Tibial nerve (tissue), 4 donors: ENCODE results near the gene ZNF497.

Experiments
- CTCF ChIP-seq, 5 experiments: fragments of 200-600 bp in 3 of 5; fragments of 450-650 bp in 2 of 5; sonication (generic) in 3 of 5; IDR thresholded peaks; one replicate each; pipeline ENCODE4 v1.5.1; 2016 to 2019; ENCODE audit warnings: antibody characterized with exemption in 5 of 5, mild to moderate bottlenecking in 3 of 5, moderate library complexity in 2 of 5
- EP300 ChIP-seq, 2 donors: sonication (generic); formaldehyde crosslinking; IDR thresholded peaks; one replicate each; pipeline ENCODE4 v1.6.1; 2017; ENCODE audit warnings: antibody characterized with exemption in 2 of 2, mild to moderate bottlenecking in 1 of 2
- POLR2A ChIP-seq, 2 donors: fragments of 450-650 bp; IDR thresholded peaks; one replicate each; pipeline ENCODE4 v1.6.1; 2017; ENCODE audit warnings: antibody characterized with exemption in 2 of 2, mild to moderate bottlenecking in 2 of 2, moderate library complexity in 2 of 2

- no peak for TF ChIP-seq CTCF (IDR thresholded peaks at IDR 0.05)
- no peak for TF ChIP-seq EP300 (IDR thresholded peaks at IDR 0.05)
- no peak for TF ChIP-seq POLR2A (IDR thresholded peaks at IDR 0.05)
Measured at GRCh38 chr19:58393725-58394033, 31.1 kb upstream of the ZNF497 start.
